ENCODE results near the gene ITPRID1. TPM values are rescaled to one million over a fixed set of nuclear protein-coding genes. Genes with fewer than 3 reads are reported as not detected.

The ITPRID1 gene
- polyA plus RNA-seq, 1 donor (not counting 4 experiments of a cell fraction or from before 2014, with no cell fraction given): not detected

- H3K36me3 ChIP-seq (ENCODE audit: control insufficient read depth in 2 of 2, extremely low read depth in 1 of 2, insufficient read depth in 2 of 2, low read length in 2 of 2): no peaks in the 10 kb centered on the region
- H3K27me3 ChIP-seq (ENCODE audit: control insufficient read depth, extremely low read depth, insufficient read depth, low read length): peaks cover 33% of the 10 kb centered on the region
- no peak overlapping the region for H3K4me2 ChIP-seq (ENCODE audit: control insufficient read depth, extremely low read depth, insufficient read depth, low read depth, low read length)
- no peak overlapping the region for H3K9ac ChIP-seq (ENCODE audit: control insufficient read depth, extremely low read depth, insufficient read depth, low read length)
- FAIRE-seq (no peak), DNase-seq (ENCODE audit: low read depth, low spot score) (no peak)
- H3K4me1 ChIP-seq (ENCODE audit: control insufficient read depth, extremely low read depth, insufficient read depth, low read length): no peaks in the 10 kb centered on the region
- no peak overlapping the region for H2AFZ ChIP-seq (ENCODE audit: control insufficient read depth, low read length)
- no peaks in the 10 kb centered on the region for H4K20me1 ChIP-seq (ENCODE audit: control insufficient read depth, extremely low read depth, insufficient read depth, low read length)
- dilution Hi-C loops (cut with MboI; ENCODE audit: extremely low pct_ligation_motif_present, low sequenced_read_pairs): no loop called here
- no peak overlapping the region for H3K27ac ChIP-seq (ENCODE audit: control insufficient read depth, insufficient read depth, low read length)
- H3K4me3 ChIP-seq (ENCODE audit: control insufficient read depth in 2 of 3, extremely low read depth in 1 of 3, insufficient read depth in 2 of 3, low read depth in 1 of 3, low read length in 3 of 3): no peak overlapping the region
- no peaks in the 10 kb centered on the region for H3K79me2 ChIP-seq (ENCODE audit: control insufficient read depth, insufficient read depth, low read length)
- no peaks in the 10 kb centered on the region for H3K9me3 ChIP-seq (ENCODE audit: control insufficient read depth, low read depth, low read length)
- TF ChIP-seq CTCF (optimal IDR thresholded peaks at IDR 0.05 in 1 of 3, IDR thresholded peaks at IDR 0.05 in 1 of 3, conservative IDR thresholded peaks at IDR 0.05 in 1 of 3; ENCODE audit: extremely low read depth in 1 of 3, insufficient read depth in 2 of 3, low read length in 3 of 3) (no peak), EZH2 (IDR thresholded peaks at IDR 0.05; ENCODE audit: low read length) (no peak)
- H3K9me1 ChIP-seq (ENCODE audit: control insufficient read depth, extremely low read depth, insufficient read depth, low read length): no peaks in the 10 kb centered on the region
Measured at GRCh38 chr7:31688372-31688771, 174.5 kb downstream of the ITPRID1 start.

GRCh38 chr7:31688996-31689395, 175.1 kb downstream of the ITPRID1 start:
- Histone ChIP-seq H3K27me3 (ENCODE audit: control insufficient read depth, extremely low read depth, insufficient read depth, low read length) (peaks cover 33% of the 10 kb centered on the region), H3K27ac (ENCODE audit: control insufficient read depth, insufficient read depth, low read length) (no peak overlapping the region), H2AFZ (ENCODE audit: control insufficient read depth, low read length) (no peak overlapping the region), H3K79me2 (ENCODE audit: control insufficient read depth, insufficient read depth, low read length) (no peaks in the 10 kb centered on the region), H3K36me3 (ENCODE audit: control insufficient read depth in 2 of 2, extremely low read depth in 1 of 2, insufficient read depth in 2 of 2, low read length in 2 of 2) (no peaks in the 10 kb centered on the region), H3K4me2 (ENCODE audit: control insufficient read depth, extremely low read depth, insufficient read depth, low read depth, low read length) (no peak overlapping the region), H3K9ac (ENCODE audit: control insufficient read depth, extremely low read depth, insufficient read depth, low read length) (no peak overlapping the region), H3K9me1 (ENCODE audit: control insufficient read depth, extremely low read depth, insufficient read depth, low read length) (no peaks in the 10 kb centered on the region), H3K4me3 (ENCODE audit: control insufficient read depth in 2 of 3, extremely low read depth in 1 of 3, insufficient read depth in 2 of 3, low read depth in 1 of 3, low read length in 3 of 3) (no peak overlapping the region), H4K20me1 (ENCODE audit: control insufficient read depth, extremely low read depth, insufficient read depth, low read length) (no peaks in the 10 kb centered on the region), H3K4me1 (ENCODE audit: control insufficient read depth, extremely low read depth, insufficient read depth, low read length) (no peaks in the 10 kb centered on the region), H3K9me3 (ENCODE audit: control insufficient read depth, low read depth, low read length) (no peaks in the 10 kb centered on the region)
- dilution Hi-C loops (cut with MboI; ENCODE audit: extremely low pct_ligation_motif_present, low sequenced_read_pairs): no loop called here
- DNase-seq (ENCODE audit: low read depth, low spot score) (no peak), FAIRE-seq (no peak)
- TF ChIP-seq CTCF (optimal IDR thresholded peaks at IDR 0.05 in 1 of 3, IDR thresholded peaks at IDR 0.05 in 1 of 3, conservative IDR thresholded peaks at IDR 0.05 in 1 of 3; ENCODE audit: extremely low read depth in 1 of 3, insufficient read depth in 2 of 3, low read length in 3 of 3): no peak
- TF ChIP-seq EZH2 (IDR thresholded peaks at IDR 0.05; ENCODE audit: low read length): no peak

Data from keratinocyte (primary cell).